ENCODE results near the gene COL5A1.

The COL5A1 gene

DNA sequence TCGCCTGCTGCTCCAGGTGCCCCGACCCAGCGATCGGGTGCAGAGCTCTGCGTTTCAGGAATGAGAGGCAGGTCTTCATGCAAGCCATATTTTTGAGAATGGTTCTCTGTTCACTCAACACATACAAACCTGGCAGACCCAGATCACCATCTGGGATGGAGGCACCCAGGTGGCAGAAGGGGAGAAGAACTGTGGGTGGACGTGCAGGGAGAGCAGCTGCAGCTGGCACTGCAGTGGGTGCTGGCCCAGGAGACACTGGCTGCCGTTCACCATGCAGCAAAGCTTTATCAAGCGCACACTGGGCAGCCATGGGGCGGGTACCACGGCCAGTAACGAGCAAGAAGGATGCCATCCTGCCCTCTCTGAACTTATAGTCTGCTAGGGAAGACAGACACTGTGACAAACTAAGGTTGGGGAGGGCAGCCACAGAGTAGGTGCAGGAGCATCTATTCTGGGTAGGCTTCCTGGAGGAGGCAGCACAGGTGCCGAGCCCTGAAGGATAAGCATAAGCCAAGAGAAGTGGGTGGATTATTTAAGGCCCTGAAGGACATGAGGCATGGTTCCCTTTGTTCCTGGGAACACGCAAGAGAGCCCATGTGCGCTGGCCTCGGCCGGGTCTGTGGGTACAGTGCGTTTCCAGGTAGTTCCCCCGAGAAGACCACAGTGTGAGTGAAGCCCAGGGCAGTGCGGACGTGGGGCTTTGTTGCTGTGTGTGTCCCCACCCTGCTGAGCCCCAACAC is 192.8 kb downstream of the COL5A1 start:
- TF ChIP-seq, protein P1, sequence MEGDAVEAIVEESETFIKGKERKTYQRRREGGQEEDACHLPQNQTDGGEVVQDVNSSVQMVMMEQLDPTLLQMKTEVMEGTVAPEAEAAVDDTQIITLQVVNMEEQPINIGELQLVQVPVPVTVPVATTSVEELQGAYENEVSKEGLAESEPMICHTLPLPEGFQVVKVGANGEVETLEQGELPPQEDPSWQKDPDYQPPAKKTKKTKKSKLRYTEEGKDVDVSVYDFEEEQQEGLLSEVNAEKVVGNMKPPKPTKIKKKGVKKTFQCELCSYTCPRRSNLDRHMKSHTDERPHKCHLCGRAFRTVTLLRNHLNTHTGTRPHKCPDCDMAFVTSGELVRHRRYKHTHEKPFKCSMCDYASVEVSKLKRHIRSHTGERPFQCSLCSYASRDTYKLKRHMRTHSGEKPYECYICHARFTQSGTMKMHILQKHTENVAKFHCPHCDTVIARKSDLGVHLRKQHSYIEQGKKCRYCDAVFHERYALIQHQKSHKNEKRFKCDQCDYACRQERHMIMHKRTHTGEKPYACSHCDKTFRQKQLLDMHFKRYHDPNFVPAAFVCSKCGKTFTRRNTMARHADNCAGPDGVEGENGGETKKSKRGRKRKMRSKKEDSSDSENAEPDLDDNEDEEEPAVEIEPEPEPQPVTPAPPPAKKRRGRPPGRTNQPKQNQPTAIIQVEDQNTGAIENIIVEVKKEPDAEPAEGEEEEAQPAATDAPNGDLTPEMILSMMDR (conservative IDR thresholded peaks at IDR 0.05; ENCODE audit: low read length), result no peak
- H3K4me3 ChIP-seq (ENCODE audit: low read length), result no peak overlapping the region
- no peak for DNase-seq (ENCODE audit: low read depth)

GRCh38 chr9:134834957-134835419 is 193.4 kb downstream of the COL5A1 start:
- no peak overlapping the region for H3K4me3 ChIP-seq (ENCODE audit: low read length)
- TF ChIP-seq, protein P1 (conservative IDR thresholded peaks at IDR 0.05; ENCODE audit: low read length), result no peak
- DNase-seq (ENCODE audit: low read depth), result no peak

DNA sequence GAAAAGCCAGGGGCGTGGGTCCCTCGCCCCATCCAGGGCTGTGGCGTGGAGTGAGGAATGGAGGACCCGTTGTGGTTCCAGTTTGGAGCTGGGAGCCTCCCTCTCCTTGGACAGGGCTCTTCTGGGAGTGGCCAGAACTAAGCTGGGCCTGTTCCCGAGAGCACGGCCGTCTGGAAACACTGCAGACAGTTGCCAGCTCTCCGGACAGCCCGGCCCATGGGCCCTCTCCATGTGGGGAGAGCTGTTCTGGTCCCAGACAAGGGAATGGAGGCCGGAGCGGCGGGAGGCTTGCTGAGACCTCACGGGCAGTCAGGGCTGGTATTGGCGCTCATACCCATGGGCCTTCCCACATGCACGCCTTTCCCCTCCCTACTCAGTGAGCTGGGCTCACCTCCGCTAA is 193.8 kb downstream of the COL5A1 start:
- no peak overlapping the region for H3K4me3 ChIP-seq (ENCODE audit: low read length)
- no peak for DNase-seq (ENCODE audit: low read depth)
- TF ChIP-seq, protein P1 (conservative IDR thresholded peaks at IDR 0.05; ENCODE audit: low read length), result no peak

- TF ChIP-seq, protein P1 (conservative IDR thresholded peaks at IDR 0.05; ENCODE audit: low read length), result no peak
- no peak overlapping the region for H3K4me3 ChIP-seq (ENCODE audit: low read length)
- no peak for DNase-seq (ENCODE audit: low read depth)
Measured at GRCh38 chr9:134835987-134836386, 194.4 kb downstream of the COL5A1 start.

GRCh38 chr9:134836406-134836970 is 194.9 kb downstream of the COL5A1 start:
- TF ChIP-seq, protein P1 (conservative IDR thresholded peaks at IDR 0.05; ENCODE audit: low read length), result no peak
- no peak overlapping the region for H3K4me3 ChIP-seq (ENCODE audit: low read length)
- no peak for DNase-seq (ENCODE audit: low read depth)

DNA sequence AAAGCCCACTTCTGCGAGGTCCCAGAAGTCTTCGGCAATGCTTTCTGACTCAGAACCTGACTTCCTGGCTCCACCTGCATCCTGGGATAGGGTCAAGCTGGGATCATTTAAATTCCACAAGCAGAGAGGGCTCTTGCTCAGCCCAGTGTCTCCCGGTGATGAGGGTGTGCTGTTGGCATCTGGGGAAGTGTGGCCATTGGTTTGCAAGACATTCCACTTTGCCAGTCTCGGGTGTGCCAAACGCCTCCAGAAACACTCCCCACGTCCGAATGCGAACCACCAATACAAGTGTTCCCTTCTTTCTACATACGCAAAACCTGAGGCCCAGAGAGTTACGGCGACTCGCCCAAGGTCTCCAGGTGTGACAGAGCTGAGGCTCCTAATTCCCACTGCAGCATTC is 195.9 kb downstream of the COL5A1 start:
- peak; percentile 30 for DNase-seq (ENCODE audit: low read depth)
- H3K4me3 ChIP-seq (ENCODE audit: low read length), result no peak overlapping the region
- TF ChIP-seq, protein P1 (conservative IDR thresholded peaks at IDR 0.05; ENCODE audit: low read length), result no peak
